SK-N-MC (cell line): ENCODE results near the gene PPIL6.

Experiments used
- EZH2 ChIP-seq: fragments of 200-600 bp; sonication (generic); IDR thresholded peaks from one replicate; pipeline ENCODE4 v1.6.1; 2017; ENCODE audit warnings: antibody characterized with exemption
- FOXP2 ChIP-seq: optimal IDR thresholded peaks from 2 replicates; pipeline ENCODE3; 2011; ENCODE audit warnings: mild to moderate bottlenecking, moderate library complexity; ENCODE audit not compliant: insufficient read depth; ENCODE audit errors: extremely low read length, control extremely low read depth
- POLR2AphosphoS5 ChIP-seq: IDR thresholded peaks from 2 replicates; pipeline ENCODE4 v1.6.1; 2012; ENCODE audit warnings: mild to moderate bottlenecking, low read depth, low read length, borderline replicate concordance

- TF ChIP-seq EZH2 (no peak), POLR2AphosphoS5 (no peak), FOXP2 (no peak)
These were observed 47.6 kb upstream of the PPIL6 start for GRCh38 chr6:109488001-109488400.
